ENCODE results near the gene LRRC70.

The LRRC70 gene

DNA sequence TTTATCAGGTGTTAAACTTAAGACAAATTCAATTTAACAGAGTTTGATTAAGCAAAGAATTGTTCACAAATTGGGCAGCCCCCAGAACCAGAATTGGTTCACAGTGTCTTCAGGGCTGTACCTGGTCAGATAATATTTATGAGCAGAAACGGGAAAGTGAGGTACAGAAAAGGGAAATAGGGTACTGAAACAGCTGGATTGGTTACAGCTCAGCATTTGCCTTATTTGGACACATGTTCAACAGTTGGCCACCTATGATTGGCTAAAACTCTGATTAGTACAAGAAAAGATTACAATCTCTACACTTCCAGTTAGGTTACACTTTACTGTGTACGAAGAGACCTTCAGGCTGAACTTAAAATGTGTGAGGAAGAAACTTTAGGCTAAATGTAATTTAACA, 18.7 kb downstream of the LRRC70 start:
- H3K27ac ChIP-seq (ENCODE audit: low read depth, low read length) = no peak overlapping the region
- TF ChIP-seq EZH2phosphoT487 (conservative IDR thresholded peaks at IDR 0.05; ENCODE audit: low read length) = no peak
- TF ChIP-seq, protein P1, sequence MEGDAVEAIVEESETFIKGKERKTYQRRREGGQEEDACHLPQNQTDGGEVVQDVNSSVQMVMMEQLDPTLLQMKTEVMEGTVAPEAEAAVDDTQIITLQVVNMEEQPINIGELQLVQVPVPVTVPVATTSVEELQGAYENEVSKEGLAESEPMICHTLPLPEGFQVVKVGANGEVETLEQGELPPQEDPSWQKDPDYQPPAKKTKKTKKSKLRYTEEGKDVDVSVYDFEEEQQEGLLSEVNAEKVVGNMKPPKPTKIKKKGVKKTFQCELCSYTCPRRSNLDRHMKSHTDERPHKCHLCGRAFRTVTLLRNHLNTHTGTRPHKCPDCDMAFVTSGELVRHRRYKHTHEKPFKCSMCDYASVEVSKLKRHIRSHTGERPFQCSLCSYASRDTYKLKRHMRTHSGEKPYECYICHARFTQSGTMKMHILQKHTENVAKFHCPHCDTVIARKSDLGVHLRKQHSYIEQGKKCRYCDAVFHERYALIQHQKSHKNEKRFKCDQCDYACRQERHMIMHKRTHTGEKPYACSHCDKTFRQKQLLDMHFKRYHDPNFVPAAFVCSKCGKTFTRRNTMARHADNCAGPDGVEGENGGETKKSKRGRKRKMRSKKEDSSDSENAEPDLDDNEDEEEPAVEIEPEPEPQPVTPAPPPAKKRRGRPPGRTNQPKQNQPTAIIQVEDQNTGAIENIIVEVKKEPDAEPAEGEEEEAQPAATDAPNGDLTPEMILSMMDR (IDR thresholded peaks at IDR 0.05; ENCODE audit: insufficient read depth, low read length, poor library complexity, severe bottlenecking) = no peak
- no peaks in the 10 kb centered on the region for H3F3A ChIP-seq (ENCODE audit: insufficient read depth)
- H3K9me2 ChIP-seq (replicated peaks; ENCODE audit: insufficient read depth, low read length) = no peaks in the 10 kb centered on the region
- H4K20me1 ChIP-seq (ENCODE audit: low read depth, low read length) = no peaks in the 10 kb centered on the region
- no peak overlapping the region for H3K4me2 ChIP-seq (ENCODE audit: low read depth, low read length, poor library complexity, severe bottlenecking)
- H3K9me3 ChIP-seq (ENCODE audit: insufficient read depth, low read length) = no peaks in the 10 kb centered on the region
- H2AFZ ChIP-seq (ENCODE audit: low read depth, low read length, severe bottlenecking) = no peak overlapping the region
- H3K4me3 ChIP-seq (ENCODE audit: insufficient read depth, low read length, poor library complexity, severe bottlenecking) = no peak overlapping the region
- 0 out of 2 replicates have a peak, but pooled peaks cover 7% of the 10 kb centered on the region for H3K36me3 ChIP-seq (ENCODE audit: low read length)
- no peaks in the 10 kb centered on the region for H3K27me3 ChIP-seq (ENCODE audit: low read length)
- H3K9ac ChIP-seq (ENCODE audit: low read length) = no peak overlapping the region
- H3K79me2 ChIP-seq (ENCODE audit: insufficient read depth, low read length) = no peaks in the 10 kb centered on the region

DNA sequence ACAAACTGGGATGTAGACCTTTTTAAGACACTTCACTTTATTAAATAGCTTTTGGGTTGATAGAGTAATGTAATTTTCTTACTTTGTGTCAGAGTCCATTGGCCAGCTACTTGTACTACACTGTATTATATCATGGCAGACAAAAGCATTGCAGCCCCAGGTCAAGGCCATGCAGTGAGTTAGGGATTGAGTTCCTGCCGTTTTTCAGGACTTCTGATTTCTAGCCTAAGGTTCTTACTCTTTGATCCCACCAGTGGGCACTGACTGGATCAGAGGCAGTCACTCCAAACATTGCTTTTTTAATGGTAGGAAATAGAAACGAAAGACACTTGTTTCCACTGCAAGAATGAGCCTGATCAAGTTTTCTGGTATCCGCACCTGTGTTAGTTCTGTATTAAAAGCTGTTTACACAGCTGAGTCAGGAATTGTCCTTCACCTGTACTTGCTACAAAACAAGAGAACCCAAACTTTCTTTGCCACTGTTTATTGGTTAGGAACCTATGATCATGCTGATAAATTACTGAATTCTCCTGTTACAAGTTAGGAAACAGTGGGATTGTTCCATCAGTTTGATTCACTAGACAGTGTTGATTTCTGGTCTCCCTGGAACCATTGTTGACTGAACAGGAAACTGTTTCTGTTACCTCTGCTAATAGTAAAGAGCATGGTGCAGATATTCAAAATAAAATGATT, 22.1 kb downstream of the LRRC70 start:
- Histone ChIP-seq H2AFZ (ENCODE audit: low read depth, low read length, severe bottlenecking) (no peak overlapping the region), H3K4me2 (ENCODE audit: low read depth, low read length, poor library complexity, severe bottlenecking) (no peak overlapping the region), H3K9me3 (ENCODE audit: insufficient read depth, low read length) (no peaks in the 10 kb centered on the region), H3K9ac (ENCODE audit: low read length) (no peak overlapping the region), H3K27me3 (ENCODE audit: low read length) (no peaks in the 10 kb centered on the region), H3K4me3 (ENCODE audit: insufficient read depth, low read length, poor library complexity, severe bottlenecking) (no peak overlapping the region), H3K27ac (ENCODE audit: low read depth, low read length) (no peak overlapping the region), H3K9me2 (replicated peaks; ENCODE audit: insufficient read depth, low read length) (no peaks in the 10 kb centered on the region), H3K79me2 (ENCODE audit: insufficient read depth, low read length) (no peaks in the 10 kb centered on the region), H4K20me1 (ENCODE audit: low read depth, low read length) (no peaks in the 10 kb centered on the region), H3K36me3 (ENCODE audit: low read length) (peaks cover 8% of the 10 kb centered on the region; the same call in 1 of the 2 replicates), H3F3A (ENCODE audit: insufficient read depth) (no peaks in the 10 kb centered on the region)
- TF ChIP-seq, protein P1 (IDR thresholded peaks at IDR 0.05; ENCODE audit: insufficient read depth, low read length, poor library complexity, severe bottlenecking) = no peak
- TF ChIP-seq EZH2phosphoT487 (conservative IDR thresholded peaks at IDR 0.05; ENCODE audit: low read length) = no peak

- H3K4me2 ChIP-seq (ENCODE audit: low read depth, low read length, poor library complexity, severe bottlenecking) = no peak overlapping the region
- no peaks in the 10 kb centered on the region for H3K79me2 ChIP-seq (ENCODE audit: insufficient read depth, low read length)
- no peaks in the 10 kb centered on the region for H3K27me3 ChIP-seq (ENCODE audit: low read length)
- no peak overlapping the region for H3K4me3 ChIP-seq (ENCODE audit: insufficient read depth, low read length, poor library complexity, severe bottlenecking)
- H3K9ac ChIP-seq (ENCODE audit: low read length) = no peak overlapping the region
- H2AFZ ChIP-seq (ENCODE audit: low read depth, low read length, severe bottlenecking) = no peak overlapping the region
- no peak overlapping the region for H3K27ac ChIP-seq (ENCODE audit: low read depth, low read length)
- peaks cover 8% of the 10 kb centered on the region; the same call in 1 of the 2 replicates for H3K36me3 ChIP-seq (ENCODE audit: low read length)
- no peaks in the 10 kb centered on the region for H3F3A ChIP-seq (ENCODE audit: insufficient read depth)
- no peaks in the 10 kb centered on the region for H3K9me3 ChIP-seq (ENCODE audit: insufficient read depth, low read length)
- TF ChIP-seq, protein P1 (IDR thresholded peaks at IDR 0.05; ENCODE audit: insufficient read depth, low read length, poor library complexity, severe bottlenecking) = no peak
- no peak for TF ChIP-seq EZH2phosphoT487 (conservative IDR thresholded peaks at IDR 0.05; ENCODE audit: low read length)
- H4K20me1 ChIP-seq (ENCODE audit: low read depth, low read length) = no peaks in the 10 kb centered on the region
- no peaks in the 10 kb centered on the region for H3K9me2 ChIP-seq (replicated peaks; ENCODE audit: insufficient read depth, low read length)
Measured at GRCh38 chr5:62603934-62604333, 25.3 kb downstream of the LRRC70 start.
